NCI-H1694 (cell line): ENCODE data around the gene GLOD5.

Source experiments
- DNase-seq: peaks from one replicate; lab custom pipeline; 2025; lab: John Stamatoyannopoulos, UW

Gene GLOD5

DNA sequence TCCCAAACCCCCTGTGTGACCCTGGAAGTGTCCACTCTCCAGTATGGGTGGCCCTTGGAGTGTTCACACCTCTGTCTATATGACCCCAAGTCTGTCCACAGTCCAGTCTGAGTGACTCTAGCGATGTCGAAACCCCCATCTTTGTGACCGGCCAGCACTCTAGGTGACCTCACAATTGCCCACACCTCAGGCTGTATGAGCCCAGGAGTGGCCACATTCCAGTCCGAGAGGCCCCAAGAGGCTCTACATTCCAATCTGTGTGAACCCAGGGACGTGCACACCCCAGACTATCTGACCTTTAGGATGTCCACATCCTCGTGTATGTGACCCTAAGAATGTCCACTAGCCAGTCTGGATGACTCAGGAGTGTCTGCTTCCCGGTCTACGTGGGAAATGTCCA, 7.3 kb upstream of the GLOD5 start:
- no peak for DNase-seq

DNA sequence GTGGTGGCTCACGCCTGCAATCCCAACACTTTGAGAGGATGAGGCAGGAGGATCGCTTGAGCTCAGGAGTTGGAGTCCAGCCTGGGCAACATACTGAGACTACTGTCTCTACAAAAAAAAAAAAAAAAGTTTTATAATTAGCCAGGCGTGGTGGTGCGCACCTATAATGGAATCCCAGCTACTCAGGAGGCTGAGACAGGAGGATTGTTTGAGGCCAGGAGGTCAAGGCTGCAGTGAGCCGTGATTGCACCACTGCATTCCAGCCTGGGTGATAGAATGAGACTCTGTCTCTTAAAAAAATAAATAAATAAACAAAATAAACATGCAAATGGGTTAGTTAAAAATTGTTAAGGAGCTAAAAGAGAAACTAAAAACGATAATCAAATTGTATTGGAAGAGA, 7.7 kb downstream of the GLOD5 start:
- DNase-seq, result no peak

DNA sequence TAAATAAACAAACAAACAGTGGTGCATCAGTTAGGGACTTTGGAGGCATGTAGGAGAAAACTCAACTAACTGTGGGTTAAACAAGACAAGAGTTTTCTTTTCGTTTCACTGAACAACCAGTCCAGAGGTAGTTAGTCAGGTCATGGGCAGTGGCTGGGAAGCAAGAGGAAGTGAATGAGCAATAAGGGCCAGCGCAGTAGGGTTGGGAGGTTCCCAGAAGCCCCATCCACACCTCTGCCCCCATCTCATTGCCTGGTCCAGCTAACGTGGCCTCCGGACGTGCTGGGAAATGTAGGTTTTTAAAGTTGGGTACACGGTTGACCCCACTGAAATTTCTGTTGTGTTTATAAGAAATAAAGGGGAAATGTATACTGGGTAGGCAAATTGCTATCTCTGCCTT, 8.7 kb downstream of the GLOD5 start:
- DNase-seq, result no peak

DNA sequence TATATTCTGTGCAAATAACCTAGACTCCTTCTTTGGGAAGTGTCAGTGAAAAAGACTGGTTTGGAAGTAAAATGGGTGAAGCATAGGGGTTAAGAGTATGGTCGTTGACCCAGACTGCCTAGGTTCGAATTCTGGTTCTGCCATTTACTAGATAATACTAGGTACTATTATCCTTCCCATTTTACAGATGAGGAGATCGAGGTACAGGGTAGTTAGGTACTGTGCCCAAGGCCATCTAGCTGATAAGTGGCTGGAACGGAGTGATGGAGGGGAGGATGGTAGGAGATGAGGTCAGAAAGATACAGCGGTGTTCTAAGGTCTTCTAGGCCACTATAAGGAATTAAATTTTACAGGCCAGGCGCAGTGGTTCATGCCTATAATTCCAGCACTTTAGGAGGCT, 11.1 kb downstream of the GLOD5 start:
- no peak for DNase-seq

DNA sequence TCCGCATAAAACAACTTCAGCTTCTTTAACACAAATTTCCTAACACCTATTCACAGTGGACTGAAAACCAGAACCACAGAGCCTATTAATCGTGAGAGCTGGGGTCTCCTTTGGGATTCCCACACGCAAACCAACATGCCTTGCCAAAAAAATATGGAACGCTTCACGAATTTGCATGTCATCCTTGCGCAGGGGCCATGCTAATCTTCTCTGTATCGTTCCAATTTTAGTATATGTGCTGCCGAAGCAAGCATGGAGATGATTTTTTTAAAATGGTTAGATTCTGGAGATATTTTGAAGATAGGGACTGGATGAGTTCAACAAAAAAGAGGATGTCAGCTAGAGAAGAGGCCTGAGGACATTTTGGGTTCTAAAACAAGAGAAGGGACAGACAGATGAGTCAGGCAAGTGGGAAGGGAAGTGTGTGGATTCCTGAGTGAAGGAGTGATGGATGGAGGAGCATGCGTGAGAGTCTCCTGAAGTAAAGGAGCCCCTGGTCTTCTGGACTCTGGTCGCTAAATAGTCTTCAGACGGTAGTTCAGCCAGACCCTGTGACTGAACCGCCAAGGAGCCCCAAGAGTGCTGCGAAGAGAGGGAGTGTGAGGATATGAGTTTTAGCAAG, 15.4 kb downstream of the GLOD5 start:
- no peak for DNase-seq

DNA sequence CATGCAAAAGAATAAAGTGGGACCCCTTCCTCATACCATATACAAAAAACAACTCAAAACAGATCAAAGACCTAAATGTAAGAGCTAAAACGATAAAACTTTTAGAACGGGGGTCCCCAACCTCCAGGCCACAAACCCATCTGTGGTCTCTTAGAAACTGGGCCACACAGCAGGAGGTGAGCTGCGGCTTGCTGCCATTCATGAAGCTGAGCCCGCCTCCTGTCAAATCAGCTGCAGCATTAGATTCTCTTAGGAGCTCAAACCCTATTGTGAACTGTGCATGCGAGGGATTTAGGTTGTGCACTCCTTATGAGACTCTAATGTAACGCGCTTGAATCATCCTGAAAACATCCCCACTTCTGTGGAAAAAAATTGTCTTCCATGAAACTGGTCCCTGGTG, 17.9 kb downstream of the GLOD5 start:
- no peak for DNase-seq

DNA sequence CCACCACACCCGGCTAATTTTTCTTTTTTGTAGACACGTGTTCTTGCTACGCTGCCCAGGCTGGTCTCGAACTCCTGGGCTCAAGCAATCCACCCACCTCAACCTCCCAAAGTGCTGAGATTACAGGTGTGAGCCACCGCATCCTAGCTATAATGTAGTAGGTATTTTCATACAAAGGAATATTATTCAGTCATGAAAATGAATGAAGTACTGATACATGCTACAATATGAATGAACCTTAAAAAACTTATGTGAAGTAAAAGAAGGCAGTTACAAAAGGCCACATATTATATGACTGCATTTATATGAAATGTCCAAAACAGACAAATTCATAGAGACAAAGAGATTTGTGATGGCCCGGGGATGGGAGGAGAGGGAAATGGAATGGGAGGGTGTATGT, 20.2 kb downstream of the GLOD5 start:
- no peak for DNase-seq

DNA sequence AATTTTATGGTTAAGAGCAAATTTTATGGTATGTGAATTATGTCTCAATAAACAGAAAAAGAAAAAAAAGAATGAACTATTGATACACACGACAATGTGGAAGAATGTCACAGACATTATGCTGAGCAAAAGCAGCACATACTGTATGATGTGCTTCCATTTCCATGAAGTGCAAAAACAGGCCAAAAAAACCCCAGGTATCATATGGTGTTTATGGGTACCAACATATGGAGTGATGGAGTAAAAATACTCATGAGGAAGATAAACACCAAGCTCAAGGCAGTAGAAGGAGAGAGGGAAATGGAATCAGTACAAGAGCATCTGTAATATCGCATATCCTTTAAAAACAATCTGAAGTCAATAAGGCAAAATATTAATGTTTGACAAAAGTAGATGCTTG, 20.7 kb downstream of the GLOD5 start:
- DNase-seq, result no peak

DNA sequence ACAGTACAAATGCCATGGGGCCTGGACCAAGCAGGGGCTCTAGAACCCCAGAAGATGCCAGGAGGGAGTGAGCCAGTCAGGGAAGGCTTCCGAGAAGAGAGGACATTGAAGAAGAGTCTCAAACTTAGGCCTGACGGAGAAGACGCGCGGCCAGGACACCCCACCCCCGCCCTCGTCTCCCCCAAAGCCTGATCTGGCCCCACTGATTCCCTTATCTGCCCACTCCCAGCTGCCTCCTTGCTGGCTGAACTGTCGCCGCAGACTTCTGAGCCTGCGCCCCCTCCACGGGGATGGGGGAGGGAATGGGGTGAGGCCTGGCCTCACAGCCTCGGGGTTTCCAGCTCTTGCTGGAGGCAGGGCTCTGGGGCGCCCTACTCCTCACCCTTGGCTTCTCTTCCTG, 21.2 kb downstream of the GLOD5 start:
- DNase-seq, result no peak

DNA sequence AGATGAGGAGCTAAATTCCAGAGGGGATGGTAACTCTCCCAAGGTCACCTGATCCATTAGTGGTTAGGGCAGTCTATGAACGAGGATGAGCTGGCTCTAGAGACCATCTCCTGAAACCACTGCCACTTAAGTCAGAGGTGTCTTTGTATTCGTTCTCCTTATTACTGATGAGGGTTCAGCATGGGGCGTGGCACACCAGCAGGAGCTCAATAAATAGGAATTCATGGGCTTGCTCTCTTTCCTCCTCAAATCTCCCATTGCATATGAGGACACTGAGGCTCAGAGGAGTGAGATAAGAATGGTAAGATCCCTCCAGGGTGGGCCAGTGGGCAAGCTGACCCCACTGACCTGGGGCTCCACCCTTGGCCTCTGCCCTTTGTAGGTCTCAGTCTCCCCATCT, 23.2 kb downstream of the GLOD5 start:
- no peak for DNase-seq

DNA sequence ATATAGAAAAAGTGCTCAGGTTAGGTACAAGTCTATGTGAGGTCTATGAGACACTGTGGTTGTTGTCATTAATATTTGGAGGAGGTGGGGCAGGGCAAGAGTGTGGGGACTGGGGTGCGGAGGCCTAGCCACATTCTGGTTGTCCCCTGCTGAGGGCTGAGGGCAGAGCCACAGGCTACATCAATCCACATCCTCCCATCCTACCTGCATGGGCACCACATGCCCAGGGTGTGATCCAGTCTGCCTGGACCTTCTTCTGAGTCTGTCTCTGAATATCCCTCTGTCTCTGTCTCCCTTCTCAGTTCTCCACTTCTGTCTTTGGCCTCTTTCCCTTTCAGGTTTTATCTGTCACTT, 23.6 kb downstream of the GLOD5 start:
- DNase-seq, result no peak

DNA sequence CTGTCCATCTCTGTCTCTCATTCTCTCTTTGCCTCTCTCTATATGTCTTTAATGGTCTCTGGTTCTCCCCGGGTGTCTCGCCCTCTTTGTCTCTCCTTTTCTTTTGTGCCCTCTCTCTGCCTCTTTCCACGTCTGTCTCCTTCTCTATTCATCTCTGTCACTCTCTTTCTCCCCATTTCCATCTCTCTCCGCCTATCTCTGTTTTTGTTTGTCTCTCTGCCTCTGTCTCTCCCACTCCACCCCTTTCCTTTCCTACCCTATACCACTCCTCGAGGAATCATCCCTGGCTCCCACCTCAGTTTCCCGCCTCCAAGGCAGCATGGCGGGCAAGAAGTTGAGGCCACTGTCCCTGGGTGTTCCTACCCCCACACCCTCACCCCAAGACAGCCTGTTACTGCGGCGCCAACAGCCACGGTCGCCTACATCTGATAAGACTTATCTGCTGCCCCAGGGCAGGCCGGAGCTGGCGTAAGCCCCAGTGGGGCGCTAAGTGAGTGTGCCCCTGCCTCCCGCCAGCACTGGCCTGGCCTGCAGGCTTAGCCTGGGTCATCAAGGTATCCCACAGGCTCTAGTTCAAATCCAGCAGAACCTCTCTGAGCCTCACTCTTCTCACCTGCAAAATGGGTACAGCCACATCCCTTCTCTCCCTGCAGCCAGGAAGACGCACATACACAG, 24.1 kb downstream of the GLOD5 start:
- no peak for DNase-seq

DNA sequence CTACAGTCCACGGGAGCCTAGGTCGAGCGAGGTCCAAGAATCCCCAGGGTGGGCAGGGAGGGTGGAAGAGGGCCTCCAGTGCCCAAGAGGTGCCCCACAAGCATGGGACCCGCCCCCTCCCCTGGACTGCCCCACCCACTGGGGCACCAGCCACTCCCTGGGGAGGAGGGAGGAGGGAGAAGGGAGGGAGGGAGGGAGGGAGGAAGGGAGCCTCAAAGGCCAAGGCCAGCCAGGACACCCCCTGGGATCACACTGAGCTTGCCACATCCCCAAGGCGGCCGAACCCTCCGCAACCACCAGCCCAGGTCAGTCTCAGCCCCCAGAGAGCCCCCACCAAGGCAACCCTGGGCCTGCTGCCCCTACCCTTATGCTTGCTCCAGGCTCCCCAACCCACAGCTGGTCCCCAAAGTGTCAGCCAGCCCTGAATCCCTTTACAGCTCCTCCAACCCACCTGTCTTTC, 24.8 kb downstream of the GLOD5 start, which contains the start of gene GATA1:
GATA1 (plus strand) TSS at position 250 of the 460 bp plus-strand sequence. CDS start 4,520 bp downstream, outside the sequence.
- no peak for DNase-seq

DNA sequence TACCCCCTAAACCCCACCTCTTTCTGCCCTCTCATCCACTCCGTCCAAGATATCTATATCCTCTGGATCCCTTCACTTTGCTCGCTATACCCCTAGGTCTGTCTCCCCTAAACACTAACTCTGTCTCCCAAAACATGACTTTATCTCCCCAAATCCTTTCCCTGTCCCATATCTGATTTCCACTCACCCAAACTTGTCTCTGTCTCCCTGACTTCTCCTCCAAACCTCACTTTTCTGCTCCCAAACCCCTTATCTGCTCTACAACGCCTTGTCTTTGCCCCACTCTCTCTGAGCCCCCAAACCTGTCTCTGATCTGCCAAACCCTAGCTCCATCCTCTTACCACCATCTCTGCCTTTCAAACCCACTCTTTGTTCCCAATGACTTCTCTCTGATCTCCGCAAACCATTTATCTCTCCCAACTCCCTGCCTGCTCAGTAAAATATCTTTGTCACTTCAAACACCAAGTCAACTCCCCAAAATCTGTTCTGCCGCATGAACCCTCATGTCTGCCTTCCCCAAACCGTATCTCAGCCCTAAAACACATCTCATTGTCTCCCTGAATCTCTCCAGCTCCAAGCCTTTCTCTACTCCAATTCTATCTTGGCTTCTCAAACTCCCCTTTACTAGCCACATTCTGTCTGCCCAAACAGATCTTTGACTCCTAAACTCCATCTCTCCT, 25.4 kb downstream of the GLOD5 start:
- DNase-seq, result no peak

DNA sequence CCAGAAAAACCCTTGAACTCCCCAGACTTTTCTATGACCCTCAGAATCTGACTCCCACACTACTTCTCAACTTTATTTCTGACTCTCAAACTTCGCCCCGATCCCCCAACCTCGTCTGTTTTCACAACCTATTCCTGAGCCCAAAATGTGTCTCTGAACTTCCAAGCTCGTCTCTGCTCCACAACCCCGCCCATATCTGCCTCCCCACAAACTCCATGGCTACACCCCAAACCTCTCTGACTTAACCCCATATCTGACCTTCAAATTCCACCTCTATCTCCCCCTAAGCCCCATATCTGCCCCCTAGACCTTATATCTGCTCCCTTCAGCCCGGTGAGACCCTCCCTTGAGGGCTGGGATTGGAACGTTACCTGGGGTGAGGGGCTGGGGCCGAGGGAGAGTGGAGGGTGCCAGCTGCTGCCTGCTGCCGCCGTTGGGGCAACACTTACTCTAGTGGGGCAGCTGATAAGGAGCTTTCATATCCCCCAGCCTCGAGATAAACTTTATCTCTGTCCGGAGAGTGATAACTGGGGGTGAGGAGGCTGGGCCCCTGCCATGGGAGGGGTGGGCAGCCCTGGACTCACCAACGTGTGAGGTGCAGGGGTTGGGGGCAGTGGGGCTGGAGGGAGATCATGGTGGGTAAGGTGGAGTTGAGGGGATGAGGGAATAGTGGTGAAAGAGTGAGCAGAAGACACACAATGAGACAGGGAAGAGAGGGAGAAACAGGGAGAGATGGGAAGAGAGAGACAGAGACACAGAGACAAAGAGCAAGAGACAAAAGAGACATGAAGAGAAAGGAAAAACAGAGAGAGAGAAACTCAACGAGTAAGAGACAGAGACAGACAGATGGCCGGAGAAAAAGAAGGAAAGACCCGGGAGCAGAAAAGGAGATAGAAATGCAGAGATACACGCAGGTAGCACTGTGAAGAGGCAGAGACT, 26.2 kb downstream of the GLOD5 start:
- no peak for DNase-seq

DNA sequence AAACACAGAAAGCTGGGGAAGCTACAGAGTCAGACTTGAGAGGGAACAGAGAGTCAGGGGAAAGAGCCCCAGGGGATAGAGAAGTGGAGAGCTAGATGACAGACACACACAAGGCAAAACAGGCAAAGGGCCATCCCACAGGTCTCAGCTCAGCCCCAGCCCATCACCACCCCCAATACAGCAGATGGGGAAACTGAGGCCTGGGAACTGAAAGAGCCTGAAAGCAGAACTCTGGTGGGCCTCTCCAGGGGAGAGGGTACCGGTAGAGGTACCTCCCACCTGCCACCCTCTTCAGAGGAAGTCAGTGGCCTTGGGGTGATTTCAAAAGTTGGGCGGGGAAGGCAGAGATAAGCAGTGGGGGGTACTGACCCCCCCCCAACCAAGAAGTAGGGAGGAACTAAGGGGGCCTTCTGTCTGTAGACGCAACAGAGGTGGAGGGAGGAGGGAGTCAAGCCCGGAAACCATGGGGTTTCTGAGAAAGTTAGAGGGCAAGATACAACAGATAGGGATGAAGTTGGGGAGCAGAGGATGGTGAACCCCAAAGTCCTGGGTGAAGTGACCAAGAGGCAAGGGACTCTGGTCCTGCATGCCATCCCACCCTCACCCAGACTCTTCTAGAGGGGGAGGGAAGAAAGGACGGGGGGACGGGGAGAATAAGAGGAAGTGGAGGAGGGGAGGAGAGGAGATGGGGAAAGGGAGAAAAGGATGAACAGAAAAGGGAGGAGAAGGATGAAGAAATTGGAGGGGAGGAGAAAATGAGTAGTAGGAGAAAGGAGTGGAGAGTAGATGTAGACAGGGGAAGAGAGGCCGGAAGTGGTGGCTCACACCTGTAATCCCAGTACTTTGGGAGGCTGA, 28.0 kb downstream of the GLOD5 start:
- DNase-seq, result no peak

DNA sequence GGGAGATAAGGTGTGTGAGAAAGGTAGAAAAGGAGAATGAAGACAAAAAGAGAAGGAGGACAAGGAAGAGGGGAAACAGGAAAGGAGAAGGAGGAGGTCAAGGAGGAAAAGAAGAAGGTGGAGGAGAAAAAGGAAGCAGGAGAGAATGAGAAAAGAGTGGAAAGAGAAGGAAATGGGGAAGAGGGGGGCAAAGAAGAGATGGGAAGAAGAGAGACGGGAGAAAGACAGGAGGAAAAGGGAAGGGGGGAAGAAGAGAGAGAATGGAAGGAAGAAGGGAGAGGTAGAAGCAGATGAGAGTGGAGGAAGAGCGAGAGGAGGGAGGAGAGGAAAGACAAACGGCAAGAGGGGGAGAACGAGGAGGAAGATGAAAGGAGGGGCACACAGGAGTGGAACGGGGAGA, 28.9 kb downstream of the GLOD5 start:
- DNase-seq, result no peak

DNA sequence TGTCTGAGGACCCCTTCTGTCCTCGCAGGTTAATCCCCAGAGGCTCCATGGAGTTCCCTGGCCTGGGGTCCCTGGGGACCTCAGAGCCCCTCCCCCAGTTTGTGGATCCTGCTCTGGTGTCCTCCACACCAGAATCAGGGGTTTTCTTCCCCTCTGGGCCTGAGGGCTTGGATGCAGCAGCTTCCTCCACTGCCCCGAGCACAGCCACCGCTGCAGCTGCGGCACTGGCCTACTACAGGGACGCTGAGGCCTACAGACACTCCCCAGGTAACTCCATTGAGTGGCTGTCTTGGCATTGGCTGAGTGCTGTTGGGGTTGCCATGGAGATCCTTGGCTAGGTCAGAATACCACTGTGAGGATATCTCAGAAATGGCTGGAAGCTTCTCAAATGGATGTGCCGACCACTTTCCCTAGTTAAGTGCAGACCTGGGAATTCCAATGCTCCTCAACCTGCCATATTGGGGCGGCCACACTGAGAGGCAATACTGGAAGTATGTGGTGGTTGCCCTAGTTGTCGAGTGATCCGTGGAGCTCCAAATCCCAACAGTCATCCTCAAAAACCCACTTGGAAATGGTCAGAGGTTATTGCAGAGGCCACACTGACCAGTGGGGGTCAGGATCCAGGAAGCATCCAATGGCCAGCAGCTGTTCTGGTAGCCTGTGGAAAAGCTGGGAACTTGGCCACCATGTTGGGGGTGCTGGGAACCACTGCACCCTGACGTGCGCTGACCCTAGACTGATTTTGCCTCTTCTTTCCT, 29.7 kb downstream of the GLOD5 start:
- no peak for DNase-seq

DNA sequence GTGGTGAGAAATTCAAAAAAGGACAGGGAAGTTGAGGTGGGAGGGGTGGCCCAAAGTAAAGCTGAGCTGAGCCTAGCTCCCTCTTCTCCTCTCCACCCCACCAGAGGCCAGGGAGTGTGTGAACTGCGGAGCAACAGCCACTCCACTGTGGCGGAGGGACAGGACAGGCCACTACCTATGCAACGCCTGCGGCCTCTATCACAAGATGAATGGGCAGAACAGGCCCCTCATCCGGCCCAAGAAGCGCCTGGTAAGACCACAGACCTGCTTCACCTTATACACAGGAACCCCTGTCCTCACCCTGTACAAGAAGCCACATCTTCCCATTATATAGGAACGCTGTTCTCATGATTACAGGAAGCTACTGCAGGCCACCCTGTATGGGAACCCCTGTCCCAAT, 30.7 kb downstream of the GLOD5 start:
- no peak for DNase-seq

DNA sequence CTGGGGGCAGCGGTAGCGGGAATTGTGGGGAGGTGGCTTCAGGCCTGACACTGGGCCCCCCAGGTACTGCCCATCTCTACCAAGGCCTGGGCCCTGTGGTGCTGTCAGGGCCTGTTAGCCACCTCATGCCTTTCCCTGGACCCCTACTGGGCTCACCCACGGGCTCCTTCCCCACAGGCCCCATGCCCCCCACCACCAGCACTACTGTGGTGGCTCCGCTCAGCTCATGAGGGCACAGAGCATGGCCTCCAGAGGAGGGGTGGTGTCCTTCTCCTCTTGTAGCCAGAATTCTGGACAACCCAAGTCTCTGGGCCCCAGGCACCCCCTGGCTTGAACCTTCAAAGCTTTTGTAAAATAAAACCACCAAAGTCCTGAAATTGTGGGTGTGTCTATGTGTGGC, 32.4 kb downstream of the GLOD5 start:
- no peak for DNase-seq
